ENCODE data around the gene ARSA.
A peak's percentile ranks its signal among the peaks of the same experiment; 100 is the strongest.

The ARSA gene

DNA sequence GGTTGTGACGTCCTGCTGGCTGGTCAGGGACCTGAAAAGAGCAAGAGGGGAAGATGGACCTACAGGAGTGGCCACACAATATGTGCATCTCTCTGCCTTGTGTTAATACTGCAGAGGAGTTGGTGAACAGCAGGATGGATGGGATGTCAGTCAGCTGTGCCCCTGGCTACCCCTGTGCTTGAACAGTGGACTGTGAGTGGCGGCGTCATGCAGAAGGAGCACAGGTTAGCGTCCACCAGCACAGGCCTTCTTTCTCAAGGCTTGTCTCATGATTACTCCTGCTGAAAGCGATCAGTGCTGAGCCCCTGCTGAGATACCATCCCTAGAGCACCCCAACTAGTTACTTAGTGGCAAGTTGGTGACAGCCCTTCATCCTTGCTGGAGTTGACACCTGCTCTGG lies 41.5 kb downstream of the ARSA start:
- Histone ChIP-seq H3K9me3 (no peaks in the 10 kb centered on the region), H3K4me3 (no peak overlapping the region), H3K36me3 (no peaks in the 10 kb centered on the region), H3K4me1 (peaks cover 0 to 17% (median 14%) of the 10 kb centered on the region in 4 donors), H3K27me3 (no peaks in the 10 kb centered on the region), H3K27ac (no peak overlapping the region)
- no peak for DNase-seq
- intact Hi-C loops (cut with DNase I; ENCODE audit: low total_unique reads), result no loop called here
- TF ChIP-seq, protein P1, sequence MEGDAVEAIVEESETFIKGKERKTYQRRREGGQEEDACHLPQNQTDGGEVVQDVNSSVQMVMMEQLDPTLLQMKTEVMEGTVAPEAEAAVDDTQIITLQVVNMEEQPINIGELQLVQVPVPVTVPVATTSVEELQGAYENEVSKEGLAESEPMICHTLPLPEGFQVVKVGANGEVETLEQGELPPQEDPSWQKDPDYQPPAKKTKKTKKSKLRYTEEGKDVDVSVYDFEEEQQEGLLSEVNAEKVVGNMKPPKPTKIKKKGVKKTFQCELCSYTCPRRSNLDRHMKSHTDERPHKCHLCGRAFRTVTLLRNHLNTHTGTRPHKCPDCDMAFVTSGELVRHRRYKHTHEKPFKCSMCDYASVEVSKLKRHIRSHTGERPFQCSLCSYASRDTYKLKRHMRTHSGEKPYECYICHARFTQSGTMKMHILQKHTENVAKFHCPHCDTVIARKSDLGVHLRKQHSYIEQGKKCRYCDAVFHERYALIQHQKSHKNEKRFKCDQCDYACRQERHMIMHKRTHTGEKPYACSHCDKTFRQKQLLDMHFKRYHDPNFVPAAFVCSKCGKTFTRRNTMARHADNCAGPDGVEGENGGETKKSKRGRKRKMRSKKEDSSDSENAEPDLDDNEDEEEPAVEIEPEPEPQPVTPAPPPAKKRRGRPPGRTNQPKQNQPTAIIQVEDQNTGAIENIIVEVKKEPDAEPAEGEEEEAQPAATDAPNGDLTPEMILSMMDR (IDR thresholded peaks at IDR 0.05), result no peak

DNA sequence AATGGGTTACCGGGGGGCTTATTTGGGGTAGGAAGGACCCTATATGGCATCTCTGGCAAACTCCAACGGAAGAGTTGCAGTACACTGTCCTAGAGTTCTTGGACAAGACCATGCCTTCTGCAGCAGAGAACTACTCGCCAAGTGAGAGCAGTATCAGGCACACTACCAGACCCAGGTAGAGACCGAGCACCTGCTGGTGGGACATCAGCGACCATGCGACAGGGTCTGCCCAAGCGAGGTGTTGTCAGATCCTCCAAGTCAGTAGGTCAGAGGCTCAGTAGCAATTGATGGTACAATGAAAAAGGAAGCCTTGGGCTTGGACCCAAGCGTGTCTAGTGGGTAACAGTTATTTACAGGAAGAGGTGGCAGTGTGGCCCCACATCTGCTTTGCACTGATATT lies 42.2 kb downstream of the ARSA start:
- Histone ChIP-seq H3K36me3 (no peaks in the 10 kb centered on the region), H3K4me1 (peaks cover 0 to 24% (median 19%) of the 10 kb centered on the region in 4 donors), H3K27me3 (no peaks in the 10 kb centered on the region), H3K4me3 (no peak overlapping the region), H3K9me3 (no peaks in the 10 kb centered on the region), H3K27ac (no peak overlapping the region)
- intact Hi-C loops (cut with DNase I; ENCODE audit: low total_unique reads), result no loop called here
- TF ChIP-seq, protein P1 (IDR thresholded peaks at IDR 0.05), result no peak
- DNase-seq, result no peak

DNA sequence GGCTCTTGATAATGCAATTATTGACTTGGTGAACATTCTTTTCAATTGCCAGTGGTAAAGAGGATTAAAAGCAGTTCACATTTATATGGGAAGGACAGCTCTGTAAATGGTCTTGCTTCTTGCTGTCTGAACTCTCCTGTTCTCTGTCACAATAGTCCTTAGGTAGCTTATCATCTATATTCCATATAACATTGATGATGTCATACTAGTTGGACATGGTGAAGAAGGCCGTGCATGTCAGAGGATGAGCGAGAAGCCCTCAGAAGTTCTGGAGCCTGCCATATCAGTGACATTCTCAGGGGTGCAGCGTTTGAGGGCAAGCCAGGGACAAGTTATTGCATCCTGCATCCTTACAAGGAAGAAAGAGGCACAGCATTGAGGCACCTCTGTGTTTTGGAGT lies 42.7 kb downstream of the ARSA start:
- TF ChIP-seq, protein P1 (IDR thresholded peaks at IDR 0.05), result no peak
- Histone ChIP-seq H3K36me3 (peaks cover 0 to under 1% (median 0%) of the 10 kb centered on the region in 3 donors), H3K4me1 (peaks cover 0 to 26% (median 19%) of the 10 kb centered on the region in 4 donors), H3K4me3 (no peak overlapping the region), H3K27me3 (no peaks in the 10 kb centered on the region), H3K27ac (no peak overlapping the region), H3K9me3 (no peaks in the 10 kb centered on the region)
- intact Hi-C loops (cut with DNase I; ENCODE audit: low total_unique reads), result no loop called here
- no peak for DNase-seq

DNA sequence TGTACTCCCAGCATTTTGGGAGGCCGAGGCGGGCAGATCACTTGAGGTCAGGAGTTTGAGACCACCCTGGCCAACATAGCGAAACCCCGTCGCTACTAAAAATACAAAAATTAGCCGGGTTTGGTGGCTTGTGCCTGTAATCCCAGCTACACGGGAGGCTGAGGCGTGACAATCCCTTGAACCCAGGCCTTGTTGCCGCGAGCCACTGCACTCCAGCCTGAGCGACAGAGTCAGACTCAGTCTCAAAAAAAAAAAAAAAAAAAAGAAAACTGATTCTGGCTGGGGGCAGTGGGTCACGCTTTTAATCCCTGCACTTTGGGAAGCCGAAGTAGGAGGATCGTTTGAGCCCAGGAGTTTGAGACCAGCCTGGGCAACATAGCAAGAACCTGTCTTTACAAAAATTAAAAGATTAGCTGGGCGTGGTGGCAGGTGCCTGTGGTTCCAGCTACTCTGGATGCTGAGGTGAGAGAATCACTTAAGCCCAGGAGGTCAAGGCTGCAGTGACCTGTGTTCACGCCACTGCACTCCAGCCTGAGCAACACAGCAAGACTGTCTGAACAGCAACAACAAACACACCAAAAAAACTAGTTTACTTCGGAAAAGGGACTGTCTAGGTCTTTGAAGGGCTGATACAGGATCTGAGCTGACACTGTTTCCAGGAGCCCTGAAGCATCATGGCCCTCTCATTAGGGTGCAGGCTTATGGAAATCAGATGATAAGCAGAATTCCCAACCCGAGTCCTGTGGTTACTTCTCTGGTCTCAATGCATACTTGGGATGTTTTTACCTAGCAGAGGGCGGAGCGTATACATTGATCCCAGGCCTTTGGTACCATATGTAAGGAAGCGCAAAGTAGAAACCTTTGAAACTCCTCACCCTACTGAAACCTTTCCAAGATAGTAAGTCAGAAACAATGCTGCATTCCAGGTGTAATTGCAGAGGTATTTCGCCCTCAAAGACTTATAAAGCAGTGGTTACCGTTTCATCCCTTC lies 43.6 kb downstream of the ARSA start:
- Histone ChIP-seq H3K4me3 (no peak overlapping the region), H3K27me3 (no peaks in the 10 kb centered on the region), H3K9me3 (no peaks in the 10 kb centered on the region), H3K36me3 (peaks cover 0 to 3% (median 0%) of the 10 kb centered on the region in 3 donors), H3K4me1 (peaks cover 0 to 26% (median 19%) of the 10 kb centered on the region in 4 donors), H3K27ac (no peak overlapping the region)
- DNase-seq, result no peak
- TF ChIP-seq, protein P1 (IDR thresholded peaks at IDR 0.05), result no peak
- intact Hi-C loops (cut with DNase I; ENCODE audit: low total_unique reads), result loop anchor here (5.0 kb wide), 1 partner anchor 57 kb away; the partner anchor contains the start of gene SCO2

DNA sequence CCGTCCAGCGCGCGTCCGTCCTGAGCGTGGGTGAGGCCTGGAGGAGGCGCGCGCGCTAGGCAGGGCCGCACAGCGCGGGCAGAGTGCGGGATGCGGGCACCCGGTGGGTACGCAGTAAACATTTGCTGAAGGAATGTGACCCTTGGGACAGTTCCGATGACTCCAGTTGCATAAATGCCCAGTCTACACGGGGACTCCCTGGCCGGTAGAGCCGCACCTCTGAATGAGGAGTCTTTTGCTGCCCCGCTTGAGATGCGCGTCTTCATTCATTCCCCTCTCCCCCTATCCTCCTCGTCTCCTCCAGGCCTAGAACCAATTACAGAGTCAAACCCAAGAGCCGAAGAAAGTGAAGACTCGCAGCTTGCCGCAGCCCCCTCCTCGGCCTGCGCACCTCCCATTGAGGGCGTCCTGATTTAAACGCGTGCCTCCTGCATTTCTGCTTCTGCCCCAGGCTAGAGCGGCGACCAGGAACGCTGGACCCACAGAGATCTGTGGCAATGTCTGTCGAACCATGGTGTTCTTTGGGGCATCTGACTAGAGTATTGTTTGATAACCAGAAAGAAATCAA lies 44.6 kb downstream of the ARSA start:
- Histone ChIP-seq H3K27ac (peak overlapping the region; percentile 83 to 95), H3K27me3 (peaks cover 0 to 8% of the 10 kb centered on the region in 2 donors), H3K4me1 (peaks cover 0 to 29% (median 25%) of the 10 kb centered on the region in 4 donors), H3K4me3 (peak overlapping the region; percentile 60 to 80), H3K36me3 (peaks cover 0 to 3% (median 0%) of the 10 kb centered on the region in 3 donors), H3K9me3 (no peaks in the 10 kb centered on the region)
- intact Hi-C loops (cut with DNase I; ENCODE audit: low total_unique reads), result loop anchor here (5.0 kb wide), 1 partner anchor 56 kb away; the partner anchor contains the start of gene SCO2
- TF ChIP-seq, protein P1 (IDR thresholded peaks at IDR 0.05), result no peak
- no peak for DNase-seq

Data from tibial artery (tissue), 4 donors.